ENCODE results near the gene FTSJ3. TPM values are rescaled to one million over a fixed set of nuclear protein-coding genes. Genes with fewer than 3 reads are reported as not detected.

The FTSJ3 gene, protein sequence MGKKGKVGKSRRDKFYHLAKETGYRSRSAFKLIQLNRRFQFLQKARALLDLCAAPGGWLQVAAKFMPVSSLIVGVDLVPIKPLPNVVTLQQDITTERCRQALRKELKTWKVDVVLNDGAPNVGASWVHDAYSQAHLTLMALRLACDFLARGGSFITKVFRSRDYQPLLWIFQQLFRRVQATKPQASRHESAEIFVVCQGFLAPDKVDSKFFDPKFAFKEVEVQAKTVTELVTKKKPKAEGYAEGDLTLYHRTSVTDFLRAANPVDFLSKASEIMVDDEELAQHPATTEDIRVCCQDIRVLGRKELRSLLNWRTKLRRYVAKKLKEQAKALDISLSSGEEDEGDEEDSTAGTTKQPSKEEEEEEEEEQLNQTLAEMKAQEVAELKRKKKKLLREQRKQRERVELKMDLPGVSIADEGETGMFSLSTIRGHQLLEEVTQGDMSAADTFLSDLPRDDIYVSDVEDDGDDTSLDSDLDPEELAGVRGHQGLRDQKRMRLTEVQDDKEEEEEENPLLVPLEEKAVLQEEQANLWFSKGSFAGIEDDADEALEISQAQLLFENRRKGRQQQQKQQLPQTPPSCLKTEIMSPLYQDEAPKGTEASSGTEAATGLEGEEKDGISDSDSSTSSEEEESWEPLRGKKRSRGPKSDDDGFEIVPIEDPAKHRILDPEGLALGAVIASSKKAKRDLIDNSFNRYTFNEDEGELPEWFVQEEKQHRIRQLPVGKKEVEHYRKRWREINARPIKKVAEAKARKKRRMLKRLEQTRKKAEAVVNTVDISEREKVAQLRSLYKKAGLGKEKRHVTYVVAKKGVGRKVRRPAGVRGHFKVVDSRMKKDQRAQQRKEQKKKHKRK
- 143 and 158 TPM in 2 replicates for total RNA-seq (2014; rRNA removed; shearing (Covaris generic))

DNA sequence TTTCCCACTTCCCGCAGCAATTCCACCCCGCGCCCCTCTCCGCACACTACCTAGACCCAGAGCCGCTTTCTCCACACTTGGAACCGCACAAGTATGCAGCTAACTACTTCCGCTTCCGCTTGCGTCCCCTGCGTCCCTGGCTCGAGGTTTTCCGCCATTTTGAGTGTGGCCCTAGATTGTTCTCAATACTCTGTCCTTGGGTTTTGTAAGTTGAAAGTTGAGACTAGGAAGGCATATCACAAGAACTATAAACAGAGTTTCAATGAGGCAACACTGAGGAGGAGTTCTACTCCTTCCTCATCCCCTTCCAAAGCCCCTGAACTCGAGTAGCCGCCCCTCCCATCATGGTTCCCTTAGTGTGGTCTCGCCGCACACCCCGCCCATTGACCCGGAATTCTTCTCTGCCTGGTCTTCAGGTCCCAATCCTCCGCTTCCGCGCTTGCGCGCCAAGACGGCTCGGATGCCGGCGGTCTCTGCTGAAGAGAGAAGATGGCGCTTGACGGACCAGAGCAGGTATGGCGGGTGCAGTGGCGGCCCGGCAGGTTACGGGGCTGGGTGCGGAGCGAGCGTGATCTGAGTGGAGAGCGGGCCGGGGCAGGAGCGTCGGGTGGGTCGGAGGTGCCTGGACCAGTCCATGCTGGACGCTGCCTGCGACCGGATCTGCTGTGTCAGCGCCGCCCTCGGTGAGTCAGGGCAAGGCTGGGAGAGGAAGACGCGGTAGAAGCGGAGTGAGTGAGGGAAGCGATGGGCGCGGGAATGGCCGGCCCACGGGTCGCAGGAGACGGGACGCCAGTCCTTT lies at the start of gene FTSJ3, which contains the start of gene PSMC5:
FTSJ3 (minus strand) TSS at position 662 of the 799 bp plus-strand sequence. CDS start 761 bp downstream, outside the sequence.
PSMC5 (plus strand) TSS at position 430 of the 799 bp plus-strand sequence; CDS start at position 490, 60 bp downstream.

DNA sequence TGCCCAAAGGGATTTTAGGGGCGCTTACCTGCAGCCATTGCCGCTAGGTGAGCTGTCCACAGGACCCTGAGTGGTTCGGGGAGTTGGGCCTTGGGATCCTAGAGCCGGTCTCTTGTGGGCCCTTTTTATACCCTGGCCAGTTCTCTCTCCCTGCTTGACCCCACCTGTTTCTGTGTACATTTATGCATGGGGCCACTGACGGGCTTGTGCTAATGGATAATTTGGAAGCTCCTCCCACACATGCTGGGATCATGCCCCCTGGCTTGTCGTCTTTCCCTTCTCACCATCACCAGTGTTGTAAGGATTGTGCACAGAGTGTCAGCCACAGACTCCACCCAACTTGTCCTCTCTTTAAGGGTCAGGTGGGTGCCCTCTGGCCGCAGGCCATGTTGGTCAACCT lies 46.1 kb upstream of the FTSJ3 start, which contains the start of gene CSH2:
CSH2 (minus strand) TSS at position 101 of the 400 bp plus-strand sequence; CDS start at position 38, 63 bp downstream.

DNA sequence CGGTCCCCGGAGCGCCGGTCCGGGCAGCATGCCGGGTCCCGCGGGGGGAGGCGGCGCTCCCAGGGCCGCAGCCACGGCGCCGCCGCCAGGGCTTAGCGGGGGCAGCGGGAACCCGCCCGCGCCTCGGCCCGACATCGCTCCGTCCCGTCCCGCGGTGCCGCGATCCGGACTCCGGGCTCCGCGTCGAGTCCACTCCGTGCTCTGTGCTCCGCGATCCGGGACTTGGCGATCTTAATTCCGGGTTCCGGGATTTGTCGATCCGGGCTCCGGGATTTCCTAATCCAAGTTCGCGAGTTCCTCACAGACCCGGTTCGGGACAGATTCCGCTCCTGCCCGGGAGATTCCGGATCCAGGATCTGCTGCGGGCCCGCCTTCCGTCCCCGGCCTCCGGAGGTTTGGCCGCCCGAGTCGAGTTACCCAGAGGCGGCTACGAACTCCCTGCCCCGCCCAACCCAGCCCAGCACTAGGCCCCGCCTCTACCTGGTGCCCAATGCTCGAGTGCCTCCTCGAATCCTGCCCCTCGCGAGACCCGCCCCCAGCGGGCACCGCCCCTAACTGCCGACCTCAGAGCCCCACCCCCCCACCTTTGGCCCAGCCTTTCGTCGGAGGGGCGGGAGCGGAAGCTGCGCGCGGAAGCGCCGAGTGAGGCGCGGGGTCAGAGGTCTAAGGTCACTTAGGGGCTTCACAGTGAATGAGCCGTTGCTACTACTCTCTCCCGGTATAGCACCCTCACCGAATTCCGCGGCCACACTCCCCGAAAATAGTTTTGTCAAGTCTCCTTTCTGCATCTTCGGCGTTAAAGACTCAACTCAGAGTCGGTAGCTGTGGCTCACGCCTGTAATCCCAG lies 15.3 kb upstream of the FTSJ3 start, which contains the start of gene SMARCD2:
SMARCD2 (minus strand) TSS at position 146 of the 847 bp plus-strand sequence; CDS start at position 135, 11 bp downstream.

DNA sequence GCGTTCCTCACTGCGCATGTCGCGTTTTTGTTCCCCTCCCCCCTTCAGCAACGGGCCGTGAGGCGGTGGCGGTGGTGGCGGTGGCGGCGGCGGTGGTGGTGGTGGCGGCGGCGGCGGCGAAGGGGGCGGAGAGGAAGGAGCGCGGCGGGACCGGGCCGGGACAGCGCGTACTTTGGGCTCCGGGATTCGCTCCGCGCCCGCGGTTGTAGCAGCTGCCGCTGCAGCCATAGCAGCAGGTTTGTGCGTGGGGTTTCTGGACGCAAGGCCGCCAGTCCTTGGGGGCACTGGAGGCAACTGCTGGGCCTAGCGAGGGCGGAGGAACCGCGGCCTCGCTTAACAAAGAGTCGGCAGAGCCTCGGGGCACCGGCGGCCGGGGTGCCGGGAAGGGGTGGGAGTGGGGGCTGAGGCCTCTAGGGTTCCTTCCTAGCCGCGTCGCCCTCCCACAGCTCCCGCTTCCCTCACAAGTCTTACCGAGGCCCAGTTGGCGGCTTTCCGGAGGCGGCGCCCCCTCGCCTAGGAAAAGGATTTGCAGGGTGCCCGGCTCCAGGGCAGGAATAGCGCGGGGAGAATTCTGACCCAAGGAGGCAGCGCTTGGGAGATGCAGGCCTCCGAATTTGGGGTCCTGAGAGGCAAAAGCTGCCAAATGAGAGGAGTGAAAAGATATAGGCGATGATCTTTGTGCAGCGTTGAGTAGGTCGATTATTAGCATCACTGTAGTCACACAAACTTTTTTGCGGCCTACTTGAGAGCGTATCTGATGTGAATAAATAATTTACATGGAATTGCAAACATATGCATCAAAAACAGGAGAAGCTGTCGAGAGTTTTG lies 53.1 kb downstream of the FTSJ3 start, which contains the start of gene DDX42:
DDX42 (plus strand) TSS at position 30 of the 828 bp plus-strand sequence. CDS start 12,880 bp downstream, outside the sequence.

DNA sequence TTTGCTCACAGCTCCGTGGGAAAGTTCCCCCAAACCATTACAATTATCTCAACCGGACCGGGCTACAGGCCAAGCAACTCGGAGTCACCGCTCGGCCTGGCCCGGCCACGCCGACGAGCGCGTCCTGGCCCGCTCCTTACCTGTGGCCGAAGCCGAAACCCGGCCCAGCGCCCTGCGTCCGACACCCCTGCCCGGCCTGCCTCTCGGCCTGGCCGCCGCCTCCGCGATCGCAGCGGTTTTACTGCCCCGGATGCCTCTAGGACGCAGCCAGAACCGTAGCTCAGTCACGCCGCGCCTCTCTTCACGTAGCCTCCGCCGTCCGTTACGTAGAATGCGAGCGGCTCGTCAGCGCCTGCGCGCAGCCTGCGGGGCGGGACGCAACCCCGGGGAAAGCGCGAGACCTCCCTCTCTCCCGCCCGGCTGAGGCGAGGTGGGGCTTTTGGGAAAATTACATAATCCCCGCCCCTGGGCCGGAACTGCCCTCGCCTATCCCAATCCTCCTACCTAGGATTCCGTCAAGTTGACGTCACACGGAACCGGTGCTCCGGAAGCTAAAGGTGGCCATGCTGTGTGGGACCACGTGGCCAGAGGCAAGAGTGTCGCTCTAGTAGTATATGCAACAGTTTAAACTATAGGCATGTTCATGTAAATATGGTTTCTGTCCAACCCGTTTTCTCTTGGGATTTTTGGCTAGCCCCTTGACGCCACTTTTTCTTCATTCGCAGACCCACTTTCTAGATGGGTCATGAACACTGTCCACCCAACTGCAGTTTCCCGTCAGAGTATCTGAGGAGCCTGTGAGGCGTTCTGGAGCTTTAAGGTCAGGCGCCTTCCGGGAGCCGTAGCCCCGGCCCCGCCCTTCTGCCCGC lies 54.0 kb downstream of the FTSJ3 start, which contains the start of gene CCDC47:
CCDC47 (minus strand) TSS at position 326 of the 869 bp plus-strand sequence. CDS start 7,422 bp downstream, outside the sequence.

Other genes with a start within 250 kb of the FTSJ3 start
- 30.1 and 30.6 TPM in 2 replicates for gene TACO1, start 226.8 kb downstream of the FTSJ3 start, total RNA-seq (2014; rRNA removed; shearing (Covaris generic))
- 19.0 and 22.9 TPM in 2 replicates for gene MAP3K3, start 205.2 kb downstream of the FTSJ3 start, total RNA-seq (2014; rRNA removed; shearing (Covaris generic))
- gene LIMD2, start 127.5 kb downstream of the FTSJ3 start, total RNA-seq (2014; rRNA removed; shearing (Covaris generic)), result 20.9 and 23.7 TPM in 2 replicates
- gene STRADA, start 85.9 kb downstream of the FTSJ3 start, total RNA-seq (2014; rRNA removed; shearing (Covaris generic)), result 18.3 and 22.6 TPM in 2 replicates
- 73.7 and 79.6 TPM in 2 replicates for gene CCDC47, start 54.1 kb downstream of the FTSJ3 start, total RNA-seq (2014; rRNA removed; shearing (Covaris generic))
- gene DDX42, start 53.5 kb downstream of the FTSJ3 start, total RNA-seq (2014; rRNA removed; shearing (Covaris generic)), result 61.0 and 70.2 TPM in 2 replicates
- 100 and 120 TPM in 2 replicates for gene PSMC5, start 232 bp downstream of the FTSJ3 start, total RNA-seq (2014; rRNA removed; shearing (Covaris generic))
- 109 and 111 TPM in 2 replicates for gene SMARCD2, start 15.0 kb upstream of the FTSJ3 start, total RNA-seq (2014; rRNA removed; shearing (Covaris generic))
- gene CSH2, start 46.0 kb upstream of the FTSJ3 start, total RNA-seq (2014; rRNA removed; shearing (Covaris generic)), result not detected in 2 replicates
- not detected in 2 replicates for gene GH2, start 54.3 kb upstream of the FTSJ3 start, total RNA-seq (2014; rRNA removed; shearing (Covaris generic))
- gene CSH1, start 68.9 kb upstream of the FTSJ3 start, total RNA-seq (2014; rRNA removed; shearing (Covaris generic)), result not detected in 2 replicates
- gene CSHL1, start 83.6 kb upstream of the FTSJ3 start, total RNA-seq (2014; rRNA removed; shearing (Covaris generic)), result not detected in 2 replicates
- gene GH1, start 91.2 kb upstream of the FTSJ3 start, total RNA-seq (2014; rRNA removed; shearing (Covaris generic)), result not detected in 2 replicates
- not detected in 2 replicates for gene CD79B, start 104.7 kb upstream of the FTSJ3 start, total RNA-seq (2014; rRNA removed; shearing (Covaris generic))
- gene SCN4A, start 145.3 kb upstream of the FTSJ3 start, total RNA-seq (2014; rRNA removed; shearing (Covaris generic)), result not detected in 2 replicates
- 0.03 and 0.08 TPM in 2 replicates for gene PRR29, start 170.7 kb upstream of the FTSJ3 start, total RNA-seq (2014; rRNA removed; shearing (Covaris generic))
- not detected in 2 replicates for gene ICAM2, start 193.0 kb upstream of the FTSJ3 start, total RNA-seq (2014; rRNA removed; shearing (Covaris generic))

Data from A375 (cell line).